GM23338 (cell line): Measurements from ENCODE around the gene CES4A. TPM values are rescaled to one million over a fixed set of nuclear protein-coding genes. Genes with fewer than 3 reads are reported as not detected.

ENCODE experiments used
- polyA plus RNA-seq: library from polyadenylated mRNA; unstranded; fragments of >200 nt; fragmentation: Nextera tagmentation; extraction: Ambion mirVana; gene quantifications from 2 replicates; pipeline ENCODE4 v1.2.1, GENCODE V29; 2016
- small RNA-seq: library from RNA; depleted of rRNA; stranded (forward); fragments of <200 nt; gene quantifications from one replicate; pipeline ENCODE3, GENCODE V24; 2014; ENCODE audit warnings: low replicate concordance
- total RNA-seq: library from RNA; depleted of rRNA; stranded (reverse); fragments of >200 nt; shearing (Covaris generic); gene quantifications from 2 replicates; pipeline ENCODE4 v1.2.3, GENCODE V29; 2014; rRNA removed

The CES4A gene
- total and polyA plus RNA-seq, 2 experiments from 2014 or later, result 0.10 to 0.42 TPM

Small RNA genes within 50 kb of the gene (small RNA-seq; reads per million reads assigned to genes)
- gene RN7SL543P, result not detected

Other genes starting within 250 kb of the CES4A start
- gene DYNC1LI2, start 237.0 kb upstream of the CES4A start, total RNA-seq, result 73.9 and 113 TPM in 2 replicates
- gene DYNC1LI2, start 237.0 kb upstream of the CES4A start, polyA plus RNA-seq, result 73.4 and 85.9 TPM in 2 replicates
- gene TERB1, start 187.0 kb upstream of the CES4A start, total RNA-seq, result not detected in 2 replicates
- not detected in 2 replicates for gene TERB1, start 187.0 kb upstream of the CES4A start, polyA plus RNA-seq
- gene NAE1, start 157.6 kb upstream of the CES4A start, total RNA-seq, result 139 and 160 TPM in 2 replicates
- 204 and 209 TPM in 2 replicates for gene NAE1, start 157.6 kb upstream of the CES4A start, polyA plus RNA-seq
- gene CA7, start 144.2 kb upstream of the CES4A start, total RNA-seq, result 2.5 and 2.8 TPM in 2 replicates
- 2.1 and 2.6 TPM in 2 replicates for gene CA7, start 144.2 kb upstream of the CES4A start, polyA plus RNA-seq
- gene PDP2, start 108.1 kb upstream of the CES4A start, total RNA-seq, result 23.2 and 37.9 TPM in 2 replicates
- gene PDP2, start 108.1 kb upstream of the CES4A start, polyA plus RNA-seq, result 8.2 and 9.0 TPM in 2 replicates
- gene CDH16, start 69.7 kb upstream of the CES4A start, total RNA-seq, result not detected in 2 replicates
- gene CDH16, start 69.7 kb upstream of the CES4A start, polyA plus RNA-seq, result not detected in 2 replicates
- gene RRAD, start 63.1 kb upstream of the CES4A start, total RNA-seq, result not detected in 2 replicates
- 0.18 and 0.52 TPM in 2 replicates for gene RRAD, start 63.1 kb upstream of the CES4A start, polyA plus RNA-seq
- gene CIAO2B, start 54.2 kb upstream of the CES4A start, total RNA-seq, result 85.0 and 92.4 TPM in 2 replicates
- gene CIAO2B, start 54.2 kb upstream of the CES4A start, polyA plus RNA-seq, result 181 and 189 TPM in 2 replicates
- 8.2 and 9.3 TPM in 2 replicates for gene CES2, start 53.1 kb upstream of the CES4A start, total RNA-seq
- 4.3 and 5.0 TPM in 2 replicates for gene CES2, start 53.1 kb upstream of the CES4A start, polyA plus RNA-seq
- 0.66 and 1.0 TPM in 2 replicates for gene CES3, start 27.3 kb upstream of the CES4A start, total RNA-seq
- gene CES3, start 27.3 kb upstream of the CES4A start, polyA plus RNA-seq, result 0.55 and 0.92 TPM in 2 replicates
- gene CBFB, start 40.6 kb downstream of the CES4A start, total RNA-seq, result 26.9 and 27.8 TPM in 2 replicates
- gene CBFB, start 40.6 kb downstream of the CES4A start, polyA plus RNA-seq, result 26.1 and 31.0 TPM in 2 replicates
- 26.6 and 35.9 TPM in 2 replicates for gene PHAF1, start 121.4 kb downstream of the CES4A start, total RNA-seq
- 14.2 and 14.7 TPM in 2 replicates for gene PHAF1, start 121.4 kb downstream of the CES4A start, polyA plus RNA-seq
- gene B3GNT9, start 162.4 kb downstream of the CES4A start, total RNA-seq, result 6.8 and 7.0 TPM in 2 replicates
- 0.99 and 1.5 TPM in 2 replicates for gene B3GNT9, start 162.4 kb downstream of the CES4A start, polyA plus RNA-seq
- 0.42 TPM in 1 of 2 replicates, not detected in the other for gene TRADD, start 171.3 kb downstream of the CES4A start, total RNA-seq
- gene TRADD, start 171.3 kb downstream of the CES4A start, polyA plus RNA-seq, result 0.50 and 0.55 TPM in 2 replicates
- gene FBXL8, start 171.4 kb downstream of the CES4A start, total RNA-seq, result not detected in 2 replicates
- 0.26 TPM in 1 of 2 replicates, not detected in the other for gene FBXL8, start 171.4 kb downstream of the CES4A start, polyA plus RNA-seq
- 1.3 TPM in 1 of 2 replicates, not detected in the other for gene HSF4, start 176.2 kb downstream of the CES4A start, total RNA-seq
- 0.19 TPM in 1 of 2 replicates, not detected in the other for gene HSF4, start 176.2 kb downstream of the CES4A start, polyA plus RNA-seq
- 0.27 and 3.3 TPM in 2 replicates for gene NOL3, start 181.9 kb downstream of the CES4A start, total RNA-seq
- gene NOL3, start 181.9 kb downstream of the CES4A start, polyA plus RNA-seq, result 2.7 and 4.0 TPM in 2 replicates
- 22.7 and 23.1 TPM in 2 replicates for gene MATCAP1, start 195.4 kb downstream of the CES4A start, total RNA-seq
- 9.5 and 13.3 TPM in 2 replicates for gene MATCAP1, start 195.4 kb downstream of the CES4A start, polyA plus RNA-seq
- 1.6 and 2.3 TPM in 2 replicates for gene EXOC3L1, start 201.5 kb downstream of the CES4A start, total RNA-seq
- 0.92 and 1.1 TPM in 2 replicates for gene EXOC3L1, start 201.5 kb downstream of the CES4A start, polyA plus RNA-seq
- 135 and 168 TPM in 2 replicates for gene E2F4, start 203.6 kb downstream of the CES4A start, total RNA-seq
- 67.0 and 67.2 TPM in 2 replicates for gene E2F4, start 203.6 kb downstream of the CES4A start, polyA plus RNA-seq
- gene ELMO3, start 210.5 kb downstream of the CES4A start, total RNA-seq, result 16.2 and 18.3 TPM in 2 replicates
- gene ELMO3, start 210.5 kb downstream of the CES4A start, polyA plus RNA-seq, result 4.5 and 4.7 TPM in 2 replicates
- 18.4 and 23.2 TPM in 2 replicates for gene TMEM208, start 238.5 kb downstream of the CES4A start, total RNA-seq
- gene TMEM208, start 238.5 kb downstream of the CES4A start, polyA plus RNA-seq, result 82.3 and 89.7 TPM in 2 replicates